Fibroblast of lung (primary cell): ENCODE data around the gene PRICKLE1.

ENCODE experiments used
- EZH2 ChIP-seq: IDR thresholded peaks from 2 replicates; pipeline ENCODE4 v1.5.1; 2012; ENCODE audit warnings: low read length, control low read depth, mild to moderate bottlenecking; ENCODE audit errors: missing control alignments
- TF ChIP-seq, protein P1 (sequence below), 2 donors: IDR thresholded peaks in 1 of 2; conservative IDR thresholded peaks in 1 of 2; 1 replicate in 1 of 2; 2 replicates in 1 of 2; pipeline ENCODE4 v1.5.1; 2011 to 2012; ENCODE audit warnings: low read length in 2 of 2, control low read depth in 1 of 2, inconsistent platforms in 1 of 2, low read depth in 1 of 2, mild to moderate bottlenecking in 1 of 2

DNA sequence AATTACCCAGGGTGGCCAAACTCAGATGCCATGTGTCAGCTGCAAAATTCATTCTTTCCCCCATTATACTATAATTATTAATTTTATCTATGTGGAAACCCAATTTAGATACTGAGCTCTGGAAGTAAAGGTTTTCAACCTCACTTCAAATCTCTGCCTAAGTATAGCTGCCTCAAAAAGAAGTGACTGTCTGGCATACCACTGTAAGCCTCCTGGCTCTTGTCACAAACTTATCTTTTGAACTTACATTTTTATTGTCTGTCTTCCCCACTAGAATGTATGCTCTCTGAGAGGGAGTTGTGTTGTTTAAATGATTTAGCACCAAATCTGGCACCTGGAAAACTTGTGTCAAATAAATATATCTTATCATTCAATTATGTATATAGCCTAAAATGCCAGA, 16.1 kb upstream of the PRICKLE1 start:
- TF ChIP-seq, protein P1, sequence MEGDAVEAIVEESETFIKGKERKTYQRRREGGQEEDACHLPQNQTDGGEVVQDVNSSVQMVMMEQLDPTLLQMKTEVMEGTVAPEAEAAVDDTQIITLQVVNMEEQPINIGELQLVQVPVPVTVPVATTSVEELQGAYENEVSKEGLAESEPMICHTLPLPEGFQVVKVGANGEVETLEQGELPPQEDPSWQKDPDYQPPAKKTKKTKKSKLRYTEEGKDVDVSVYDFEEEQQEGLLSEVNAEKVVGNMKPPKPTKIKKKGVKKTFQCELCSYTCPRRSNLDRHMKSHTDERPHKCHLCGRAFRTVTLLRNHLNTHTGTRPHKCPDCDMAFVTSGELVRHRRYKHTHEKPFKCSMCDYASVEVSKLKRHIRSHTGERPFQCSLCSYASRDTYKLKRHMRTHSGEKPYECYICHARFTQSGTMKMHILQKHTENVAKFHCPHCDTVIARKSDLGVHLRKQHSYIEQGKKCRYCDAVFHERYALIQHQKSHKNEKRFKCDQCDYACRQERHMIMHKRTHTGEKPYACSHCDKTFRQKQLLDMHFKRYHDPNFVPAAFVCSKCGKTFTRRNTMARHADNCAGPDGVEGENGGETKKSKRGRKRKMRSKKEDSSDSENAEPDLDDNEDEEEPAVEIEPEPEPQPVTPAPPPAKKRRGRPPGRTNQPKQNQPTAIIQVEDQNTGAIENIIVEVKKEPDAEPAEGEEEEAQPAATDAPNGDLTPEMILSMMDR (conservative IDR thresholded peaks at IDR 0.05 in 1 of 2, IDR thresholded peaks at IDR 0.05 in 1 of 2; ENCODE audit: low read depth in 1 of 2, low read length in 2 of 2), result no peak
- TF ChIP-seq EZH2, result no peak
